ENCODE measurements around the gene INTS1. TPM values are rescaled to one million over a fixed set of nuclear protein-coding genes. Genes with fewer than 3 reads are reported as not detected.
A peak's percentile ranks its signal among the peaks of the same experiment; 100 is the strongest.

Gene INTS1
- polyA plus RNA-seq, 2 of the 4 experiments (the other 2 are of a cell fraction): 14.6 to 48.1 TPM

DNA sequence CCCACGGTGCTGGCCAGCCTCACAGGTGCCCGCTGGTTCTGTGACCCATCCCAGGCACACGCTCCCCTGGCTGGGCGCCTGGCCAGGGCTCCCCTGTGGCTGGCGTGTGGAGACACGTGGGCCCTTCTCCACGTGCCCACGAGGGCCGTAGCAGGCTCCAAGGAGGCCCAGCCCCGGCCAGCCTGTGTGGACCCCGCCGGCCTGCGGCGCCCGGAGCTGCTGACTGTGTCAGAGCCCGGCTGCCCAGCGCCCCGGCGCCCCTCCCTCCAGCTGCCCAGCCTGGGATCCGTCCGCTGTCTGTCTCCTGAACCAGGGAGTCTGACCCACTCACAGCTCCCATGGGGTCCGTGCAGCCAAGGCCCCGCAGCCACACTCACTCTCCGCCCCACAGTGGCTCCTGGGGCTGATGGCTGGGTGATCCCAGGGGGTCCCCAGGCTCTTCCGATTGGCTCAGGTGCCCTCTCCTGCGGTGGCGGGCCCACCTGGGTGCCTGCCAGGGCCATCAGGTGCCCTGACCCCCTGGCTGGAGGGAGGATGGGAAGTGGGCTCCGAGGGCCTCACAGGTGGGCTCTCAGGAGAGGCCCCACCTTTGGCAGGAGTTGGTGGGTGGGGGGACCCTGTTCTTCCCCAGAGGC lies 42.2 kb upstream of the INTS1 start:
- CTCF ChIA-PET: interaction anchor here (1.5 to 18.4 kb wide), 3 partner anchors 10 to 37 kb away, joined by 3 to 204 read pairs (median 5); partner anchors contain the start of gene TMEM184A
- TF ChIP-seq JUN (IDR thresholded peaks at IDR 0.05): 0 out of 5 replicates have a peak, but pooled peaks of 1 of the 2 experiments have one; percentile 25
- peak; percentile 67; the same call in 1 of the 2 replicates for TF ChIP-seq TFCP2L1 (CRISPR knock-in tag; IDR thresholded peaks at IDR 0.05)
- TF ChIP-seq EP300 (IDR thresholded peaks at IDR 0.05): no peak
- 0 out of 2 replicates have a peak, but pooled peaks have one; percentile 25 for TF ChIP-seq POLR2AphosphoS2 (conservative IDR thresholded peaks at IDR 0.05; ENCODE audit: low read length)

DNA sequence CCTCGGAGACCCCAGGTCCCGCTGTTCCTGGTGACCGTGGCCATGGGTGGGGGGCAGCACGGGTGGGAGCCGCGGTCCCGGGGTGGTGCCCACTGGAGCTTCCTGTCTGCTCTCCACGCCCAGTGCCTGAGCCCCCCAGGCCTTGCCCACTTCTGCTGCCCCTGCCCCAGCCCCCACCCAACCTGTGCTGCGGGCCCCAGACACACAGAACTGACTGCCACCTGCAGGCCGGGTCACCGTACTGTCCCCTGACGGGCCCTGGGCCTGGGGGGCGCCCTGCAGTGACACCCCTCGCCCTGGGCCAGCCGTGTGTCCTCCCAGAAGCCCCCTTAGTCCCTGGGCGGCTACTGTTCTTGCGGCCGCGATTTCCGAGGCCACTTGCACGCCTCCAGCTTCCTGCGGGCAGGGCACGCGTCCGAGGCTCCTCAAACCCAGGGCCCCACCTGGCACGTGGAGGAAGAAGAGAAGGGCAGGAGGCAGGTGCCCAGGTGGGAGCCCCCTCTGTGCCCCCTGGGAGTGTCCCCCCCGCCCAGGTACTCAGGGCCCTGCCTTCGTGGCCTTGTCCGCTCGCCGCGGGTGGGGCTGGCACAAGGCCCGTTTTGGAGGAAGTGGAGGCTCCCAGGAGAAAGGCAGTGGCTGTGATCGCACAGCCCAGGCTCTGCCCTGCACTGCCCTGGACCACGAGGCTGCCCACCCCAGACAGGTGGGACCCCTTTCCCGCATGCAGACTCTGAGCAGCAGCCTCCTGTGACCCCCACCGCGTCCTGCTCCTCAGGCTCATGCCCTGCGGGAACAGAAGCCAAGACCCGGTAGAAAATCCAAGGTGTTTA lies 41.4 kb upstream of the INTS1 start:
- POLR2A ChIA-PET: interaction anchor here (4.3 kb wide), 1 partner anchor 10 kb away, joined by 24 read pairs; the partner anchor contains the start of gene TMEM184A
- no peak overlapping the region for H3K4me3 ChIP-seq
- 87% methylated on average over 18 of the region's 40 CpGs for WGBS (ENCODE audit: missing lambda C conversion rate)
- H3K4me1 ChIP-seq: peaks cover 75% of the 10 kb centered on the region
- CTCF ChIA-PET: interaction anchor here (0.6 to 18.4 kb wide), 7 partner anchors 9 to 40 kb away, joined by 3 to 204 read pairs (median 5); partner anchors contain the start of gene TMEM184A
- no peaks in the 10 kb centered on the region for H3K9me3 ChIP-seq
- H3K27ac ChIP-seq: peak overlapping the region; percentile 97 to 98; a peak in 5 of 6 replicates
- ATAC-seq (peak; percentile 1 to 3; a peak in 3 of 6 replicates), DNase-seq (ENCODE audit: low read depth in 1 of 2, low spot score in 1 of 2) (peak in 1 of 2 experiments; percentile 55), FAIRE-seq (no peak)
- TF ChIP-seq POLR2AphosphoS2 (conservative IDR thresholded peaks at IDR 0.05; ENCODE audit: low read length) (peak; percentile 62), POLR2A (IDR thresholded peaks at IDR 0.05; ENCODE audit: low read length) (no peak), FOSB (CRISPR knock-in tag; IDR thresholded peaks at IDR 0.05) (peak; percentile 69), RAD21 (conservative IDR thresholded peaks at IDR 0.05 in 1 of 2, IDR thresholded peaks at IDR 0.05 in 1 of 2) (peak; percentile 24 to 28; a peak in 2 of 5 replicates), KDM1A (IDR thresholded peaks at IDR 0.05; ENCODE audit: low read depth) (no peak), HEYL (CRISPR knock-in tag; IDR thresholded peaks at IDR 0.05) (no peak), KDM5A (IDR thresholded peaks at IDR 0.05) (no peak), SREBF2 (IDR thresholded peaks at IDR 0.05) (no peak), JUN (IDR thresholded peaks at IDR 0.05) (peak in 1 of 2 experiments; percentile 29; a peak in 1 of 5 replicates)
- TF ChIP-seq, protein P1, sequence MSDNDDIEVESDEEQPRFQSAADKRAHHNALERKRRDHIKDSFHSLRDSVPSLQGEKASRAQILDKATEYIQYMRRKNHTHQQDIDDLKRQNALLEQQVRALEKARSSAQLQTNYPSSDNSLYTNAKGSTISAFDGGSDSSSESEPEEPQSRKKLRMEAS (IDR thresholded peaks at IDR 0.05): peak; percentile 24; the same call in 1 of the 2 replicates
- TF ChIP-seq, protein P2, sequence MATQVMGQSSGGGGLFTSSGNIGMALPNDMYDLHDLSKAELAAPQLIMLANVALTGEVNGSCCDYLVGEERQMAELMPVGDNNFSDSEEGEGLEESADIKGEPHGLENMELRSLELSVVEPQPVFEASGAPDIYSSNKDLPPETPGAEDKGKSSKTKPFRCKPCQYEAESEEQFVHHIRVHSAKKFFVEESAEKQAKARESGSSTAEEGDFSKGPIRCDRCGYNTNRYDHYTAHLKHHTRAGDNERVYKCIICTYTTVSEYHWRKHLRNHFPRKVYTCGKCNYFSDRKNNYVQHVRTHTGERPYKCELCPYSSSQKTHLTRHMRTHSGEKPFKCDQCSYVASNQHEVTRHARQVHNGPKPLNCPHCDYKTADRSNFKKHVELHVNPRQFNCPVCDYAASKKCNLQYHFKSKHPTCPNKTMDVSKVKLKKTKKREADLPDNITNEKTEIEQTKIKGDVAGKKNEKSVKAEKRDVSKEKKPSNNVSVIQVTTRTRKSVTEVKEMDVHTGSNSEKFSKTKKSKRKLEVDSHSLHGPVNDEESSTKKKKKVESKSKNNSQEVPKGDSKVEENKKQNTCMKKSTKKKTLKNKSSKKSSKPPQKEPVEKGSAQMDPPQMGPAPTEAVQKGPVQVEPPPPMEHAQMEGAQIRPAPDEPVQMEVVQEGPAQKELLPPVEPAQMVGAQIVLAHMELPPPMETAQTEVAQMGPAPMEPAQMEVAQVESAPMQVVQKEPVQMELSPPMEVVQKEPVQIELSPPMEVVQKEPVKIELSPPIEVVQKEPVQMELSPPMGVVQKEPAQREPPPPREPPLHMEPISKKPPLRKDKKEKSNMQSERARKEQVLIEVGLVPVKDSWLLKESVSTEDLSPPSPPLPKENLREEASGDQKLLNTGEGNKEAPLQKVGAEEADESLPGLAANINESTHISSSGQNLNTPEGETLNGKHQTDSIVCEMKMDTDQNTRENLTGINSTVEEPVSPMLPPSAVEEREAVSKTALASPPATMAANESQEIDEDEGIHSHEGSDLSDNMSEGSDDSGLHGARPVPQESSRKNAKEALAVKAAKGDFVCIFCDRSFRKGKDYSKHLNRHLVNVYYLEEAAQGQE (IDR thresholded peaks at IDR 0.05): no peak; the same call in 1 of the 2 replicates
- TF ChIP-seq, protein P3, sequence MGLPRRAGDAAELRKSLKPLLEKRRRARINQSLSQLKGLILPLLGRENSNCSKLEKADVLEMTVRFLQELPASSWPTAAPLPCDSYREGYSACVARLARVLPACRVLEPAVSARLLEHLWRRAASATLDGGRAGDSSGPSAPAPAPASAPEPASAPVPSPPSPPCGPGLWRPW (IDR thresholded peaks at IDR 0.05): no peak
- no peak overlapping the region; the same call in 2 of the 3 replicates for H3K4me2 ChIP-seq

More for the DNA sequence above, 42.2 kb upstream of the INTS1 start:
- ATAC-seq (peak; percentile 1 to 3; a peak in 4 of 6 replicates), FAIRE-seq (no peak), DNase-seq (ENCODE audit: low read depth in 1 of 2, low spot score in 1 of 2) (peak in 1 of 2 experiments; percentile 59)
- Histone ChIP-seq H3K4me2 (no peak overlapping the region; the same call in 2 of the 3 replicates), H3K4me3 (no peak overlapping the region), H3K27ac (peak overlapping the region; percentile 97 to 98; a peak in 5 of 6 replicates), H3K9me3 (no peaks in the 10 kb centered on the region), H3K4me1 (peaks cover 67% of the 10 kb centered on the region)
- 85% methylated on average over 17 of the region's 28 CpGs for WGBS (ENCODE audit: missing lambda C conversion rate)
- POLR2A ChIA-PET: interaction anchor here (4.3 kb wide), 1 partner anchor 9 kb away, joined by 24 read pairs; the partner anchor contains the start of gene TMEM184A

Measured in A549 (cell line).